IPS DF 6.9 (cell line): ENCODE data around the gene LAMB1.

Experiments
- DNase-seq: peaks from one replicate; pipeline ENCODE4 v3.0.0-alpha.2; 2013; ENCODE audit warnings: low read depth, low spot score
- H3K27ac ChIP-seq: one replicate; pipeline ENCODE4 v1.5.1; 2013; ENCODE audit warnings: low read length, control low read depth
- H3K27me3 ChIP-seq: 2 replicates; pipeline ENCODE4 v1.6.1; 2013; ENCODE audit warnings: mild to moderate bottlenecking, low read length; ENCODE audit not compliant: control insufficient read depth, insufficient read depth
- H3K36me3 ChIP-seq: 2 replicates; pipeline ENCODE4 v1.6.1; 2013; ENCODE audit warnings: low read length; ENCODE audit not compliant: control insufficient read depth, insufficient read depth
- H3K4me1 ChIP-seq: 2 replicates; pipeline ENCODE4 v1.6.1; 2013; ENCODE audit warnings: low read length; ENCODE audit not compliant: control insufficient read depth, insufficient read depth
- H3K4me3 ChIP-seq: 2 replicates; pipeline ENCODE4 v1.5.1; 2013; ENCODE audit warnings: mild to moderate bottlenecking, low read length
- H3K9me3 ChIP-seq: 2 replicates; pipeline ENCODE4 v1.6.1; 2013; ENCODE audit warnings: low read length, inconsistent platforms; ENCODE audit not compliant: control insufficient read depth, insufficient read depth
- WGBS: extraction: QIAGEN DNeasy Blood & Tissue Kit; methylation state at CpG from one replicate; pipeline ENCODE4 v1.1.7; 2013; ENCODE audit warnings: mixed read lengths, missing lambda C conversion rate; ENCODE audit not compliant: insufficient read length, insufficient coverage; 5-methylcytosine and 5-hydroxymethylcytosine counted together

Gene LAMB1

GRCh38 chr7:107878636-107879035 is 124.3 kb downstream of the LAMB1 start:
- Histone ChIP-seq H3K4me3 (no peak overlapping the region), H3K9me3 (no peaks in the 10 kb centered on the region), H3K4me1 (no peaks in the 10 kb centered on the region), H3K27me3 (no peaks in the 10 kb centered on the region), H3K36me3 (no peaks in the 10 kb centered on the region), H3K27ac (no peak overlapping the region)
- no CpG with 5 or more reads among the region's 3 CpGs for WGBS
- DNase-seq = no peak

DNA sequence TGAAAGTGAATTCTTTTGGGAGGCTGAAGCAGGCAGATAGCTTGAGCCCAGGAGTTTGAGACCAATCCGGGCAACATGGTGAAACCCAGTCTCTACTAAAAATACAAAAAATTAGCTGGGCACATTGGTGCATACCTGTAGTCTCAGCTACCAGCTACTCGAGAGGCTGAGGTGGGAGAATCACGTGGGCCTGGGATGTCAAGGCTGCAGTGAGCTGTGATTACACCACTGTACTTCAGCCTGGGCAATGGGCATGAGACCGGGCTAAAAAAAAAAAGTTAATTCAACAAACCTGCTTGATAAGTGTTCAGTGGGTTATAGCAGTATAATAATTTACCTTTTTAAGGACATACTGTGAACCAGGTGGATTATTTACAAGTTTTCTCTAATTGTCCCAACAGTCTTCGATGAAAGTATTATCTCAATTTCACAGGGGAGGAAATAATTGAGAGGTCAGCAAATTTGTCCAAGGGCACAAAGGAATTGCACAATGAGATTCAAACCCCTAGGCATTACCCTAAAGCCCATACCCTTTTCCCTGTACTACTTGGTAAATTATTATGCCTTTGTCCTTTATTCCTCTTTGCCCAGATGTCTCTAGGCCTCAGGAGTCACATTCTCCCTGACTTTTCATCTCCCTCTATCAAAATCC is 125.1 kb downstream of the LAMB1 start:
- H3K27ac ChIP-seq = no peak overlapping the region
- H3K27me3 ChIP-seq = no peaks in the 10 kb centered on the region
- no peaks in the 10 kb centered on the region for H3K36me3 ChIP-seq
- WGBS = no CpG with 5 or more reads among the region's 5 CpGs
- no peaks in the 10 kb centered on the region for H3K9me3 ChIP-seq
- no peaks in the 10 kb centered on the region for H3K4me1 ChIP-seq
- no peak overlapping the region for H3K4me3 ChIP-seq
- no peak for DNase-seq

DNA sequence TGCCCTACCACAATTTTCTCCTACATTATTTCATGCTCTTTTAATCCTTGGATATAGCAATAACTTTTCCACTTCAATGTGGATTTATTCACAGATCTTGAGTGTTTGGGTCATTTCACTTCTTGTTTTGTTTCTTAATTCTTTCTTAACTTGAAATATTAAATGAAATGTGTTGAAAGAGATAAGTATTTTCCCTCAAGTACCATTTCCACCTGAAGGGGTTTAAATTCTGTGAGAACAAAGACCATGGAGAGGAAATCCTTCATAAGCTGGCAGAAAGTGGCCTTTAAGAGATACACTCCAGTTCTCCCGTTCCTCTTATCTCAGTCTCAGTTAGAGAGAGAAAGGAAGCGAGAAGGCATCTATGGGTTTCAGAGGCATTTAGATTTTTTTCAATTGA is 126.0 kb downstream of the LAMB1 start:
- Histone ChIP-seq H3K4me3 (no peak overlapping the region), H3K36me3 (no peaks in the 10 kb centered on the region), H3K4me1 (no peaks in the 10 kb centered on the region), H3K27ac (no peak overlapping the region), H3K27me3 (no peaks in the 10 kb centered on the region), H3K9me3 (no peaks in the 10 kb centered on the region)
- DNase-seq = no peak
- no CpG with 5 or more reads among the region's 2 CpGs for WGBS

DNA sequence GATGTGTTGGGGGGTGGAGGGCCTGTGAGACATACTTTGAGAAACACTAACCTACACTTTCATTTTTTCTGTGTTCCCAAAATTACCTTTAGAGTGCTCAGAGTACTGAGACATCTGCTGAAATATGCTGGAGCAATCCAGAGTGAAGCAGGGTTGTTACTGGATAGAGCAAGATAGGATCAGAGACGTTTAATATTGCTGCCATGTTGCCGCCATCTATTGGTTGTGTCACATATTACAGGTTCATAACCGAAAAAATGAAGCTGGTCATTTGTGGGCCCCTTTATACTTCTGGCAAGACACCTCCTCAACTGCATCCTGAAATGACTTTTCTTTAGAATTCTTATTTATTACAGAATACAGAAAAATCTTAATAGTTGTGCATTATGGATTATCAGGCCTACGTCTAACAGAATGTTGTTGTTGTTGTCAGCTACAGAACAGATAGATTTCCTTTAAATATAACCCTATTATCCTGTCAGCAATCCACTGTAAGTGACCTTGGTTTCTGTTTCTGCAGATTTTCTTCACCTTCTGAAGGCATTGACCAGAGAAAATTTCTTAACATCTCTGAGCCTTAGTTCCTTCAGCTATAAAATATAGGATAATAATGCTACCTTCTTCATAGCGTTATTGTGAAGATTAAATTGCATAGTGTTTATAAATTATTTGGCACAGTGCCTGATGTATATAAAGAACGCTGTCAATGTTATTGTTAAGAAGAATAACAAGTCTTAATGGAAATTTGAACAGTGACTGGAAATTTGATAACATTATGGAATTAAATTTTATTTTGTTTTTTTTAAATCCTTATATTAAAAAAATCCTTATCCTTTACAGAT is 128.1 kb downstream of the LAMB1 start:
- no peaks in the 10 kb centered on the region for H3K9me3 ChIP-seq
- no peak overlapping the region for H3K4me3 ChIP-seq
- H3K4me1 ChIP-seq = no peaks in the 10 kb centered on the region
- DNase-seq = no peak
- H3K36me3 ChIP-seq = no peaks in the 10 kb centered on the region
- WGBS = no CpG with 5 or more reads among the region's 6 CpGs
- H3K27ac ChIP-seq = no peak overlapping the region
- H3K27me3 ChIP-seq = no peaks in the 10 kb centered on the region

DNA sequence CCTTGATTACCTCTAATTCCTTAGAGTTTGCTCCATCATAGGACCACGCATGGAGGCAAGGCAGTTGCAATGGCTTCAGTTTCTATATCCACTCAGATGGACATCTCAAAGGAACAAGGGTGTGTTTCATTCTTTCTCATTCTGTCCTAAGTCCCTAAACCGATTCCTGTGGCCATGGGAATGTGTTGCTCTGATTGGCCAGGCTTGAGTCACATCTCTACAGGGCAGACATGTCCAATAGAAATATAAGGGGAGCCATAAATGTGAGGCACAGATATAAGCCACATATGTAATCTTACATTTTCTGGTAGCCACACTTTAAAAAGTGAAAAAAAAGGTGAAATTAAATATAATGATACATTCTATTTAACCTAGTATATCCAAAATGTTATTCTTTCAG is 128.8 kb downstream of the LAMB1 start:
- no peak overlapping the region for H3K27ac ChIP-seq
- H3K27me3 ChIP-seq = no peaks in the 10 kb centered on the region
- no peak overlapping the region for H3K4me3 ChIP-seq
- no peaks in the 10 kb centered on the region for H3K9me3 ChIP-seq
- no peaks in the 10 kb centered on the region for H3K4me1 ChIP-seq
- WGBS = no CpG with 5 or more reads among the region's 2 CpGs
- no peaks in the 10 kb centered on the region for H3K36me3 ChIP-seq
- DNase-seq = no peak
